HG03045 (cell line): ENCODE measurements around the gene HTT.

ENCODE experiments used
- ATAC-seq: cut with Tn5 transposase; IDR thresholded peaks from one replicate; pipeline ENCODE4 v1.9.1; 2021; ENCODE audit warnings: mild to moderate bottlenecking, moderate library complexity; ENCODE audit not compliant: unreplicated experiment

The HTT gene

GRCh38 chr4:3257556-3258482, 183.3 kb downstream of the HTT start:
- no peak for ATAC-seq

GRCh38 chr4:3261411-3262207, 187.1 kb downstream of the HTT start:
- ATAC-seq: no peak

GRCh38 chr4:3262208-3263052, 187.9 kb downstream of the HTT start:
- no peak for ATAC-seq

- no peak for ATAC-seq
Measured at GRCh38 chr4:3263053-3263875, 188.8 kb downstream of the HTT start.

- ATAC-seq: no peak
Measured at GRCh38 chr4:3263876-3264193, 189.4 kb downstream of the HTT start.

GRCh38 chr4:3266076-3266475, 191.6 kb downstream of the HTT start:
- ATAC-seq: no peak

GRCh38 chr4:3267576-3268394, 193.3 kb downstream of the HTT start:
- no peak for ATAC-seq

- no peak for ATAC-seq
Measured at GRCh38 chr4:3268395-3269104, 194.1 kb downstream of the HTT start.

- no peak for ATAC-seq
Measured at GRCh38 chr4:3269105-3269927, 194.8 kb downstream of the HTT start.

- ATAC-seq: no peak
Measured at GRCh38 chr4:3269991-3270611, 195.6 kb downstream of the HTT start.

- ATAC-seq: no peak
Measured at GRCh38 chr4:3271131-3271530, 196.7 kb downstream of the HTT start.

GRCh38 chr4:3276986-3277385, 202.5 kb downstream of the HTT start:
- ATAC-seq: no peak

- no peak for ATAC-seq
Measured at GRCh38 chr4:3280466-3280865, 206.0 kb downstream of the HTT start.

- ATAC-seq: no peak
Measured at GRCh38 chr4:3283483-3283882, 209.0 kb downstream of the HTT start.

GRCh38 chr4:3283916-3284315, 209.4 kb downstream of the HTT start:
- ATAC-seq: no peak

GRCh38 chr4:3284734-3285557, 210.5 kb downstream of the HTT start:
- no peak for ATAC-seq
